Measurements from ENCODE around the gene PARVB.

- TF ChIP-seq CTCF (IDR thresholded peaks at IDR 0.05) (no peak), EZH2 (IDR thresholded peaks at IDR 0.05) (no peak), EZH2phosphoT487 (IDR thresholded peaks at IDR 0.05) (no peak)
These were observed 11.9 kb upstream of the PARVB start for GRCh38 chr22:44012162-44012561.

All from neural progenitor cell (in vitro differentiated cells).